H1 (cell line): Measurements from ENCODE around the gene TNPO2.

ENCODE experiments used
- ATF3 ChIP-seq: IDR thresholded peaks from 2 replicates; pipeline ENCODE4 v1.6.1; 2011; ENCODE audit warnings: low read depth, mild to moderate bottlenecking, low read length; ENCODE audit not compliant: insufficient read depth
- BACH1 ChIP-seq: IDR thresholded peaks from 2 replicates; pipeline ENCODE4 v1.6.1; 2012; ENCODE audit warnings: low read length, improper control_type of control experiment
- CEBPB ChIP-seq: IDR thresholded peaks from 2 replicates; pipeline ENCODE4 v1.6.1; 2012; ENCODE audit warnings: low read depth, low read length
- CTCF ChIP-seq, 3 experiments: IDR thresholded peaks; 1 replicate in 2 of 3; 2 replicates in 1 of 3; pipeline versions ENCODE4 v1.5.1 to v1.6.1; 2011; ENCODE audit warnings: low read length in 3 of 3, mild to moderate bottlenecking in 3 of 3, inconsistent platforms in 2 of 3, low read depth in 1 of 3, moderate library complexity in 1 of 3; ENCODE audit not compliant: insufficient read depth in 1 of 3; ENCODE audit errors: control extremely low read depth in 1 of 3
- EGR1 ChIP-seq: IDR thresholded peaks from 2 replicates; pipeline ENCODE4 v1.6.1; 2011; ENCODE audit warnings: low read depth, low read length, borderline replicate concordance
- KDM1A ChIP-seq: fragments of 200-600, 300-600 bp; sonication (generic); IDR thresholded peaks from 2 replicates; pipeline ENCODE4 v1.7.1; 2016; ENCODE audit warnings: mild to moderate bottlenecking, low read length, borderline replicate concordance
- MAX ChIP-seq: IDR thresholded peaks from 2 replicates; pipeline ENCODE4 v1.6.1; 2012; ENCODE audit warnings: inconsistent platforms
- POLR2A ChIP-seq, 2 experiments: IDR thresholded peaks; 1 replicate in 1 of 2; 2 replicates in 1 of 2; pipeline ENCODE4 v1.6.1; 2011; ENCODE audit warnings: low read depth in 2 of 2, low read length in 2 of 2, mild to moderate bottlenecking in 2 of 2; ENCODE audit errors: control extremely low read depth in 1 of 2
- POLR2AphosphoS5 ChIP-seq: IDR thresholded peaks from 2 replicates; pipeline ENCODE4 v1.6.1; 2011; ENCODE audit warnings: low read depth, low read length
- RXRA ChIP-seq: IDR thresholded peaks from 2 replicates; pipeline ENCODE4 v1.6.1; 2011; ENCODE audit warnings: low read depth, mild to moderate bottlenecking, low read length, moderate library complexity; ENCODE audit not compliant: insufficient read depth
- SIN3A ChIP-seq, 2 experiments: IDR thresholded peaks in 1 of 2; conservative IDR thresholded peaks in 1 of 2; 2 replicates each; pipeline ENCODE4 v1.6.1; 2011 to 2012; ENCODE audit warnings: low read length in 2 of 2, improper control_type of control experiment in 1 of 2, low read depth in 1 of 2, mild to moderate bottlenecking in 1 of 2

- TF ChIP-seq ATF3: no peak
- no peak for TF ChIP-seq POLR2AphosphoS5
- no peak for TF ChIP-seq KDM1A
- no peak for TF ChIP-seq CTCF (IDR thresholded peaks at IDR 0.05; ENCODE audit: control extremely low read depth in 1 of 3, insufficient read depth in 1 of 3, low read depth in 1 of 3, low read length in 3 of 3)
- TF ChIP-seq MAX: no peak
- no peak for TF ChIP-seq RXRA
- no peak for TF ChIP-seq POLR2A (IDR thresholded peaks at IDR 0.05; ENCODE audit: control extremely low read depth in 1 of 2, low read depth in 2 of 2, low read length in 2 of 2)
- no peak for TF ChIP-seq BACH1
- TF ChIP-seq EGR1: no peak
- TF ChIP-seq SIN3A (conservative IDR thresholded peaks at IDR 0.05 in 1 of 2, IDR thresholded peaks at IDR 0.05 in 1 of 2; ENCODE audit: low read depth in 1 of 2, low read length in 2 of 2): no peak
- no peak for TF ChIP-seq CEBPB
Measured at GRCh38 chr19:12715102-12715501, 8.6 kb downstream of the TNPO2 start.
